DOHH2 (cell line): ENCODE data around the gene ZBTB46.
A peak's percentile ranks its signal among the peaks of the same experiment; 100 is the strongest.

ENCODE experiments used
- CTCF ChIP-seq: fragments of 200-600 bp; sonication (generic); IDR thresholded peaks from one replicate; pipeline ENCODE4 v1.5.1; 2014; ENCODE audit warnings: antibody characterized with exemption, mild to moderate bottlenecking, low read depth, low read length; ENCODE audit not compliant: poor library complexity, severe bottlenecking
- EZH2phosphoT487 ChIP-seq: fragments of 200-600 bp; sonication (generic); IDR thresholded peaks from 2 replicates; pipeline ENCODE4 v1.6.1; 2017; ENCODE audit warnings: borderline replicate concordance, mild to moderate bottlenecking, antibody characterized with exemption, low read length, moderate library complexity, mixed read lengths

- TF ChIP-seq CTCF (peak; percentile 66), EZH2phosphoT487 (no peak)
These were observed 32.9 kb upstream of the ZBTB46 start for GRCh38 chr20:63863798-63864544.
